ENCODE measurements around the gene CPT2.

DNA sequence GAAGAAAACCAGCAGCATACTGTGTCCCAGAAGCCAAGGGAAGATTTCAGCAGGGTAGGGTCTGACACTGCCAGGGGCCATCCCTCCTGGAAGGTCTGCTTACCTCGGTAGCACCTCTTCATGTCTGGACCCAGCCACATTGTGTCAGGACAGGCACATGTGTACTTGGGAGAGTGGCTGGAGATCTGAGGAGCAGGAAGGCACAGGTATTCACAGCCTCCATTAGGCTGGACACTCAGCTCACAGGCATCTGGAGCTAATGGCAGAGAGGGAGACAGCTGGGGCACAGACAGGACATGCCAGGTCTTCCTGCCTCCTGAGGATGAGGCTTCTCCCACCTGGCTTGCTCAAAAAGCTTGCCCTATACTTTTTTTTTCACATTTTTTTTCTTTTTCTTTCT, 61.6 kb downstream of the CPT2 start:
- TF ChIP-seq POLR2A (IDR thresholded peaks at IDR 0.05; ENCODE audit: low read depth, low read length) = no peak
- TF ChIP-seq TAF1 (IDR thresholded peaks at IDR 0.05; ENCODE audit: low read depth, low read length) = no peak

All from GM12891 (cell line).